Left lobe of liver (tissue), 2 donors: ENCODE results near the gene KRTAP5-2. TPM values are rescaled to one million over a fixed set of nuclear protein-coding genes. Genes with fewer than 3 reads are reported as not detected.

Source experiments
- ATAC-seq: fragments of 200-7000 bp; cut with Tn5 transposase; one replicate; pipeline ENCODE4 v1.9.1; 2020; ENCODE audit warnings: mild to moderate bottlenecking, moderate library complexity
- DNase-seq: peaks from one replicate; pipeline ENCODE4 v3.0.0-alpha.2; 2020; ENCODE audit warnings: low spot score
- total RNA-seq: library from RNA; stranded (reverse); gene quantifications from one replicate; pipeline ENCODE4 v1.2.1, GENCODE V29; 2021
- donor health status: DM: no; HTN: no; CAD: no; lungs with moderate emphysema.
- donor health status: DM: no; HTN: yes; CAD: no.

KRTAP5-2 gene
- total RNA-seq, 1 donor from 2014 or later: not detected

DNA sequence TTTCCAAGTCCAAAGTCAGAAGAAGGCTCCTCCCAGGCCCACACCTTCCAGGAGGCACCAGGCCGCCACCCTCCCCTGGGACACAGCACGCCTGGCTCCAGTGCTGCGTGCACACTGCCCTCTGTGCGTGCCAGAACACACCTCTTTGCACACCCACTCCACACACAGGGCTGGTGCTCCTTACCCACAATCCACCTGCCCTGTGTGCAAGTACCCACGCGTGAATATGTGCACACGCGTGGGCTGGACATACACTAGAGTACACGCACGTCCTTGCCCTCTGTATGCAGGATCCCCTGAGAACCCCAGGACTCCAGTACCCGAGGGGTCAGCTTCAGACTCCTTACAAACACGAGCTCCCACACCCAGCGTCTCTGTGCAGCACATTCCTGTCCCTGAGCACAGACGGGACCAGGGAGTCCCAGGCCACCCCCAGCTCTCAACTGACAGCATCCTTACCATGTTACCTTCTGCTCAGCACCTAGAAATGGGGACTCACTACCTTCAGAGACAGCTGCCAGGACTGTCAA, 28.8 kb downstream of the KRTAP5-2 start:
- ATAC-seq (no peak), DNase-seq (no peak)

DNA sequence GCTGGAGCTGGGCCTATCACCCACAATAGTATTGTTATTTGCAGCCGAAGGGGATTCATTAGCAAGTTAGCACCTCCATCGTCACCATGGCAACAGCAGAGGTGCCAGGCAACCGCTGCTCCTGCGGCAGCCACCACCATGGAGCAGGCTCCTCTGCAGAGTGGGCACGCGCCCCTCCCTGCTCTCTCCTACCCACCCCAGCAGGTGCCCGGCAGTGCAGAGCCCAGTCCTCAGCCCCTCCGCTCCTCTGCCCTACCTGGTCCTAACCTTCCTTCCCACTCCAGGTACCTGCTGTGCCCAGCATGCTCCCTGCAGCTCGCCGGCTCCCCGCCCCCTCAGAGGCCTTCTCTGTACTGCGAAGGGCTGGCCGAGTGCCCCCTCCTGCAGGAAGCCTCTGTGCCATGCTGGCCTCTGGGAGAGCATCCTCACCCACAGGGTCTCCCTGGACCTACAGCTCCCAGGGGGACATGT, 29.6 kb downstream of the KRTAP5-2 start:
- no peak for DNase-seq

DNA sequence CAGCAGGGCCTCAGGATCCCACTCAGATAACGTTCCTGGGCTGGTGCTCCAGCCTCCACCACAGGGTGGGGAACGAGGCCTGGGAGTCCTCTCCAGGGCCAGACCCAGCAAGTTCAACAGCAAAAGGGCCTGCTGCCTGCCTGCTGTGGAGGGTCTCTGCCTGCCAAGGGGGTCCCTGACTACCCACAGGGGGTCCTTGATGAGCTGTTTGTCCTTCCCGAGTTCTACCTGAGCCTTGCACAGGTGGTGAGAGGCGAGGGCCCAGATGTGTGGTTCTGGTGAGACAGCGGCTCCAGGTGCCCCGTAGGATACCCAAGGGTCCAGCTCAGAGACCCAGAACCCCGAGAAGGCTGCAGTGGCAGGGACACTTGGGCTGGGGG, 30.4 kb downstream of the KRTAP5-2 start:
- DNase-seq: no peak
- ATAC-seq: no peak

More for the DNA sequence above, 29.6 kb downstream of the KRTAP5-2 start:
- ATAC-seq: no peak

DNA sequence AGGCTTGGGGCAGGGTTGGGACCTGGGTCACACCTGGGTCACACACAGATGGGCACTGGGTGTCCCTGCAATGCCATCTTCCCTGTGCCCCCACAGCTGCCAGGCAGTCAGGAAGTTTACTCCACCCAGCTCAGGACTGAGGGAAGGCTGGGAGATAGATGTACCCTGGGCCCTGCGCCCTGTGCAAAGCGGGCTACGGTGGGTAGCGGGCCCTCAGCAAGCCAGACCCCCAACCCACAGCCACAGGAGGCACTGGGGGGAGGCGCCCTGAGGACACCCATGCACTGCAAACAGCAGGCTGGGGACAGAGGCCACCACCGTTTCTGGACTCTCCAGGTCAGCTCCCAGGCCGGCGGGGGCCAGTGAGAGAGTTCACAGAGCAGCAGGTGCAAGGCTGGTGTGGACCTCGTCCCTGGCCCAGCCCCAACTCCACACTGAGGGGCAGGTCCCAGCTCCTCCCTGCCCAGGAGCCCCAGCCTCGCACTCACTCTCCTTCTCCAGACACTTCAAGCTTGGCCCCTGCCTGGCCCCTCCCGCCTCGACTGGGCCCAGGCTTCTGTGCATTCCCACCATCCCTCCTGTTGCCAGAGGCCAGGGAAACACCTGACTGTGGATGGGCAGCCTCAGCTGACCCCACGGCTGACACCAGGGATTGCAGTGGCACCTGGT, 30.9 kb downstream of the KRTAP5-2 start:
- no peak for ATAC-seq

DNA sequence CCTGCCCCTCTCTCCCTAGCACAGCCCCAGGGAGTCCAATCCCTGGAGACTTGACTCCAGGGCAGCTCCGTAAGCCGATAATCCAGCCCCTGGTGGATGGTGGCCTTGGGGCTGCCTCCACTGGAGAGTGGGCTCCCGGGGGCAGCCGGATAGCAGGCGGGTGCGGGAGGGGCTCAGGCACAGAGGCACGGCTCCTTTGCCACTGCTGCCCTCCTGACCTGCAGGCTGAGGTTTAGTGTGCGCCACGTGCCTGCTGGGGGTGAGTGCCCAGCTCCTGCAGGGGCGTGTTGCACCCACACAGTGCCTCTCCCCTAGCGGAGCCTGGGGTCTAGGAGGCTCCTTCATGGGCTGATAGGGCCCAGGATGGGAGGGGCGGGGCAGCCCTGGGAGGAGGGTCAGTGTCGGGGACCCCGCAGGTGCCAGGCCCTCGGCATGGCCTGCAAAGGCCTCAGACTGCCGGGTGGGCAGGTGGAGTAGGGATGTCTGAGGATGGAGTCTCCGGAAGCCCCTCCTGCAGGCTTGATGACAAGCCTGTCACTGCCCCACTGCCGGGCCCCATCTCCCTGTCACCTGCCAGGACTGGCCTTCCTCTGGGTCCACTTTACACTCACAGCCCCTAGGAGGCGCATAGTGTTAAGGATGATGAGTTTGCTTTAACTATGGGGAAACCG, 31.6 kb downstream of the KRTAP5-2 start:
- ATAC-seq (no peak), DNase-seq (no peak)

More for the DNA sequence above, 30.9 kb downstream of the KRTAP5-2 start:
- DNase-seq: no peak

GRCh38 chr11:1565904-1566247, 32.2 kb downstream of the KRTAP5-2 start:
- DNase-seq (peak; percentile 41), ATAC-seq (no peak)

DNA sequence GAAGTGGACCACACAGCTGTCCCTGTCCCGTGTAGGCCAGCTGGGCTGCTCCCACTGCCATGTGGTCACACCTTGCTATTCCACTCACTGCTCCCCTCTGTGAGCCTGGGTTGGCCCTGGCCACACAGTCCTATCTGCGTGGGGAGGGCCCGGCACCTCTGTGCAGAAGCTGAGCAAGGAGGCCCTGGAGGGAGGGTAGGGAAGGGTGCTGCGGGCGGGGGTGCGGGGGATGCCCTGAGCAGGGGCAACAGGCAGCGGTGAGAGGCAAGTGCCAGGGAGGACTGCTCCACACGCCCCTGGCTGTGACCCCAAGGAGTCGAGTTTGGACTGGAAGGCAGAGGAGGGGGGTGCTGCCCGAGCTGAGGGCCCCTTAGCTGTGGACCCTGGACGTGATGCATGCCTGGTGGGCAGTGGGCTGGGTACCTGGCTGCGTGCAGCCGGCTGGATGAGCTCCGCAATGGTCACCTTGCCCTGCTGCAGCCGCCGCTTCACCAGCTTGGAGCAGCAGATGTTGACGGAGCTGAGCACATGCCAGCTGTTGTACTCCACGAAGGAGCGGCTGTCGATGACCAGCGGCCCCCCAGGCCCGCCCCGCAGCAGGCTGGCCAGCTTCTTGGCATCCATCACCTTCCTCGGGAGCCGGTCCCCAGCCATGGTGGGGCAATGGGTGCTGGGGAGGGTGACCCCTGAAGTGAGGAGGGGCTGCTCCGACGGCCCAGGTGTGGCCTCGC, 32.8 kb downstream of the KRTAP5-2 start:
- no peak for DNase-seq
- ATAC-seq: no peak

- ATAC-seq: no peak
- DNase-seq: peak; percentile 44
These were observed 33.4 kb downstream of the KRTAP5-2 start for GRCh38 chr11:1564535-1565172.

GRCh38 chr11:1563697-1564534, 34.2 kb downstream of the KRTAP5-2 start:
- ATAC-seq (no peak), DNase-seq (peak; percentile 44)

DNA sequence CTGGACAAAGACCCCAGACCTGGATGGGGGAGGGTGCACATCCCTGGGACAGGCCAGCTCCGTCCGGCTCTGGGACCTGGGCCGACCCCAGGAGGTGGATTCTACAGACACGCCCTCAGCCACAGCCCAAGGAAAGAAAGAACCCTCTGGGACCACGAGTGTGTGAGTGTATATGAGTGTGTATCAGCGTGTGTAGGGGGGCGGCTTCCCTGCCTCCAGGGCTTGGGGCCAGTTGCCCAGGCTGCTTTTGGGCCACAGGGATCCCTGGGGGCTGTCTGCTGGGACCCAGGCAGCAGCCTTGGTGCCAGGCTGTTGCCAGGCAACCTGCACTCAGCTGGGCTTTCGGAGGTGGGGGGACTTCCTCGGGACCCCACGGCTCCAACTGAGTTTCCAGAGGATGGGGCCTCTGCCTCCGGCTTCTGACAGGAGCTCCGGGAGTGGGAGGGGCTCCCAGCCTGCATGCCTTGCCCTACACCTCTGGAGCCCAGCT, 34.9 kb downstream of the KRTAP5-2 start:
- DNase-seq (no peak), ATAC-seq (no peak)

- ATAC-seq (no peak), DNase-seq (peak; percentile 40)
These were observed 35.5 kb downstream of the KRTAP5-2 start for GRCh38 chr11:1562469-1563148.

DNA sequence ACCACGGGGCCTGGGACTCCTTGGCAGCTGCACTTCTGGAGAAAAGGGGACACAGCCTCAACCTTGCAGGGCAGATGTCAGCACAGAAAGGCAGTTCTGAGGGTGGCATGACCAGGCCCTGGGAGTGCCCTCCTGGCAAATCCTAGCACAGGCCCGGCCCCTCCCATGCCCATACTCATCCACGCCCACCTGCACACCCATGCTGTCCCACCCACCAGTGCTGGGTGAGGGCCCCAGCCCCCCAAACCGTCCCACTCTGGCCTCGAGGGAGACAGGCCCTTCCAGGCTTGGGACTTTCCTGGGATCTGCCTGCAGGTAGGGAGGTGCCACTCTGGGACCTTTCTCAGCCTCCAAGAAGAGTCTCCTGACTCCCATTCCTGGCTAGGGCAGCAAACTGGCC, 36.1 kb downstream of the KRTAP5-2 start:
- ATAC-seq (no peak), DNase-seq (no peak)

GRCh38 chr11:1561266-1561665, 36.8 kb downstream of the KRTAP5-2 start:
- ATAC-seq (no peak), DNase-seq (no peak)

DNA sequence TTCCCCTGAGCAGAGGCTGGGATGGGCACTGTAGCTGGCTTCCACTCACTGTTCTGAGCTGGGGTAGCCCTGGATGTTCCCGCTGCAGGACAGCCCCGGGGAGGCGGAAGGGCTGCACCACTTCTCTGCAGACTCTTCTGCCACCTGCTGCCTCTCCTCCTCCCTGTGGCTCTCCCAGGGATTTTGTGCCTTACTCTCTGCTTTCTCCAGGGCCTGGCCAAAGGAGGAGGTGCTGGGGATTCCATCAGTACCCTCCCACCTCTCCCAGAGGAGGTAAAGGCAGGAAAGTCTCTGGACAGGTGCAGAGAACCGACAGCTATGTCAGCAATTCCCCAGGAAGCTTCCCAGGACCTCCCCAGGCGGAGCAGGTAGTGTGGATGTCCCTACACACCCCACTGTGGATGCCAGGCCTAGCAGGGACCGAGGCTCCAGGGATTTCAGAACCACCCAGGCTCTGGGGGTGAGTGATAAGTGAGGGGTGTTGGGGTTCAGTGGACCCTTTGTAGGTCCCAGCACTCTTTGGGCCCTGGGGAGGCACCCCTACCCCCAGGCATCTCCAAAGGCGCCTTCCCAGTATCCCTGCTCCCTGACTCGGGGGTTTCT, 37.3 kb downstream of the KRTAP5-2 start:
- ATAC-seq: no peak
- DNase-seq: peak; percentile 44

DNA sequence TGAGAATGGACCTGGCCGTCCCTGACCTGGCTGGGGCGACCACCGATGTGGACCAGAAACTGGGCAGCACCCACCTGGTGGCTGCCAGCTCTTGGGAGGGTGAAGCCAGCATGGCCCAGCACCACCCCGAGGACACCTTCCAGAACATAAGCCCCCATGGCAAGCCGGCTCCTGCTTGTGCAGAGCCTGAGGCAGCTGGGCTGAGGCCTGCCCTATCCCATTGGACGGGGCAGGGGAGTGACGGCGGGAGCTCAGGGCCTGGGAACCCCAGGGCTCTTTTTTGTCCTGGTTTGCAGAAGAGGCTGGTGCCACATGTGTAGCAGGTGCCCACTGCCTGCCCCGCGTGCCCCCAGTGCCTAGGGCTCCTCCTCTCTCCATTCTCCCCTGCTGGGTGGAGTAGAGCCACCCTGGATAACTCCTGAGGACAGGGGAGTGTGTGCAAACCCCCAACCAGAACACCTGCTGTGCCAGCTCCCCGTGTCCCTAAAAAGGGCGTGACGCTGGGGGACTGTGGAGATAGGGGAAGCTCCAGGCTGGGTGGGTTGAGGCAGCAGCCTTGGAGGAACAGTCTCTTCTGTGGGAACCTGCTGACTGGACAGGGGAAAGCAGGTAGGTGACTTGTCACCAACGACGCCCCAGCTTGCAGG, 38.0 kb downstream of the KRTAP5-2 start:
- DNase-seq: no peak
- no peak for ATAC-seq

- peak; percentile 97 for DNase-seq
- ATAC-seq: peak; percentile 87
These were observed 38.8 kb downstream of the KRTAP5-2 start for GRCh38 chr11:1559111-1559951.

DNA sequence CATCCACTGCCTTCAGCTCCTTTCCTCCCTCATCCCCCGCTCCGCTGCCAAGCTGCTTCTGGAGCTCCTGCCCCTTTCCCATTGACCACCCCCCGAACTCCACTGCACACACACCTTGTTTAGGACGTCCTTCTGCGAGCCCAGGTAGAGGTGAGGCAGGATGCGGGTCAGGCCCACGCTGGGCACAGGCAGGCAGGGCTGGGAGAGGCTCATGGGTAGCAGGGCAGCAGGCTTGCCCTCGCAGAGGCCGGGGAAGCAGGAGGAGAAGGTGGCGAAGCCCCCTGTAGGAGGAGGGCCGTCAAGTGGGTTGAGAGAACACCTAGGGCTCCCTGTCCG, 39.4 kb downstream of the KRTAP5-2 start:
- DNase-seq: no peak
- ATAC-seq: no peak
